ENCODE results near the gene CORT.
"Not testable (repeated sequence)": the region's sequence is repeated elsewhere in the genome, so short reads cannot be mapped to it uniquely, and the experiment has no call there.

Gene CORT

GRCh38 chr1:10449751-10450150, at the start of gene CORT:
Gene CORT (plus strand): TSS chr1:10450031. CDS start chr1:10450224, 193 bp downstream.
- Histone ChIP-seq H3K27ac (peak within 1 kb of the TSS in 1 of 21 experiments; percentile 59), H3K4me3 (no peak within 1 kb of the TSS)

GRCh38 chr1:10401281-10401680, 48.5 kb upstream of the CORT start:
- Histone ChIP-seq H3K4me3 (no peak overlapping the region), H3K27ac (peak overlapping the region in 3 of 21 experiments; percentile 3 to 93 (median 18))

- no peak overlapping the region for H3K4me3 ChIP-seq
- H3K27ac ChIP-seq = no peak overlapping the region
Observed at GRCh38 chr1:10402729-10403274, 47.0 kb upstream of the CORT start.

GRCh38 chr1:10407201-10407600, 42.6 kb upstream of the CORT start:
- no peak overlapping the region for H3K27ac ChIP-seq
- no peak overlapping the region for H3K4me3 ChIP-seq

GRCh38 chr1:10415211-10415930, 34.5 kb upstream of the CORT start:
- Histone ChIP-seq H3K4me3 (no peak overlapping the region), H3K27ac (peak overlapping the region in 13 of 21 experiments; percentile 3 to 69 (median 42))

- H3K27ac ChIP-seq = peak overlapping the region in 8 of 21 experiments; percentile 11 to 69 (median 44)
- H3K4me3 ChIP-seq = not testable (repeated sequence)
Observed at GRCh38 chr1:10415967-10416366, 33.9 kb upstream of the CORT start.

- not testable (repeated sequence) for H3K4me3 ChIP-seq, H3K27ac ChIP-seq
Observed at GRCh38 chr1:10418741-10419140, 31.1 kb upstream of the CORT start.

- no peak overlapping the region for H3K4me3 ChIP-seq
- no peak overlapping the region for H3K27ac ChIP-seq
Observed at GRCh38 chr1:10419351-10419750, 30.5 kb upstream of the CORT start.

GRCh38 chr1:10421637-10422036, 28.2 kb upstream of the CORT start:
- no peak overlapping the region for H3K4me3 ChIP-seq
- no peak overlapping the region for H3K27ac ChIP-seq

- Histone ChIP-seq H3K4me3 (no peak overlapping the region), H3K27ac (no peak overlapping the region)
Observed at GRCh38 chr1:10424034-10424433, 25.8 kb upstream of the CORT start.

GRCh38 chr1:10424651-10425050, 25.2 kb upstream of the CORT start:
- Histone ChIP-seq H3K27ac (no peak overlapping the region), H3K4me3 (no peak overlapping the region)

GRCh38 chr1:10425826-10426534, 23.9 kb upstream of the CORT start:
- H3K4me3 ChIP-seq, H3K27ac ChIP-seq: not testable (repeated sequence)

GRCh38 chr1:10426535-10426848, 23.3 kb upstream of the CORT start:
- not testable (repeated sequence) for H3K27ac ChIP-seq, H3K4me3 ChIP-seq

- H3K4me3 ChIP-seq = no peak overlapping the region
Observed at GRCh38 chr1:10428984-10429383, 20.8 kb upstream of the CORT start.

GRCh38 chr1:10429868-10430215, 20.0 kb upstream of the CORT start:
- peak overlapping the region; percentile 48 to 86 (median 72) for H3K4me3 ChIP-seq
- H3K27ac ChIP-seq = peak overlapping the region in 16 of 21 experiments; percentile 25 to 81 (median 66)

More at GRCh38 chr1:10428984-10429383, 20.8 kb upstream of the CORT start:
- no peak overlapping the region for H3K27ac ChIP-seq

GRCh38 chr1:10430216-10431069, 19.4 kb upstream of the CORT start, which contains the start of gene CENPS:
Gene CENPS (plus strand): TSS chr1:10430433. CDS start chr1:10430518, 85 bp downstream.
- peak within 1 kb of the TSS in 20 of 21 experiments; percentile 22 to 81 (median 70) for H3K27ac ChIP-seq
- H3K4me3 ChIP-seq = peak within 1 kb of the TSS; percentile 48 to 86 (median 72)

- H3K4me3 ChIP-seq = peak overlapping the region; percentile 48 to 86 (median 72)
- peak overlapping the region in 18 of 21 experiments; percentile 25 to 81 (median 72) for H3K27ac ChIP-seq
Observed at GRCh38 chr1:10431070-10431730, 18.6 kb upstream of the CORT start.

GRCh38 chr1:10432910-10433700, 16.7 kb upstream of the CORT start:
- no peak overlapping the region for H3K4me3 ChIP-seq
- no peak overlapping the region for H3K27ac ChIP-seq

- H3K4me3 ChIP-seq = no peak overlapping the region
- no peak overlapping the region for H3K27ac ChIP-seq
Observed at GRCh38 chr1:10433790-10434189, 16.0 kb upstream of the CORT start.
